Esophagus muscularis mucosa (tissue), 4 donors: ENCODE results near the gene KCNQ1. TPM values are rescaled to one million over a fixed set of nuclear protein-coding genes. Genes with fewer than 3 reads are reported as not detected.

Experiments
- DNase-seq: peaks from one replicate; pipeline ENCODE4 v3.0.0-alpha.2; 2017; ENCODE audit errors: extremely low spot score
- H3K27ac ChIP-seq, 4 donors: fragments of 200-600 bp; sonication (generic); replicated peaks in 1 of 4; 1 replicate in 3 of 4; 2 replicates in 1 of 4; pipeline ENCODE4 v1.5.1; 2016 to 2019; ENCODE audit warnings: mild to moderate bottlenecking in 1 of 4
- H3K27me3 ChIP-seq, 4 donors: fragments of 200-600 bp; sonication (generic); one replicate each; pipeline versions ENCODE4 v1.5.1 to v1.6.0; 2016 to 2019
- H3K36me3 ChIP-seq, 4 donors: fragments of 200-600 bp; sonication (generic); one replicate each; pipeline ENCODE4 v1.5.1; 2016 to 2019
- H3K4me1 ChIP-seq, 4 donors: fragments of 200-600 bp; sonication (generic); one replicate each; pipeline ENCODE4 v1.5.1; 2016 to 2019
- H3K4me3 ChIP-seq, 4 donors: fragments of 200-600 bp; sonication (generic); 1 replicate in 2 of 4; 2 replicates in 2 of 4; pipeline ENCODE4 v1.5.1; 2016 to 2019; ENCODE audit warnings: mild to moderate bottlenecking in 4 of 4, moderate library complexity in 1 of 4
- H3K9me3 ChIP-seq, 4 donors: fragments of 200-600 bp; sonication (generic); 1 replicate in 3 of 4; 2 replicates in 1 of 4; pipeline ENCODE4 v1.5.1; 2016 to 2019
- CTCF ChIP-seq, 3 experiments: fragments of 200-600 bp in 2 of 3; fragments of 450-650 bp in 1 of 3; sonication (generic) in 2 of 3; IDR thresholded peaks; one replicate each; pipeline ENCODE4 v1.5.1; 2017 to 2019; ENCODE audit warnings: antibody characterized with exemption in 3 of 3, mild to moderate bottlenecking in 2 of 3, moderate library complexity in 1 of 3
- EP300 ChIP-seq: sonication (generic); formaldehyde crosslinking; IDR thresholded peaks from one replicate; pipeline ENCODE4 v1.6.1; 2017; ENCODE audit warnings: antibody characterized with exemption
- POLR2A ChIP-seq: fragments of 450-650 bp; IDR thresholded peaks from one replicate; pipeline ENCODE4 v1.6.1; 2017; ENCODE audit warnings: antibody characterized with exemption, moderate library complexity, mild to moderate bottlenecking, low read depth
- POLR2AphosphoS5 ChIP-seq, 2 donors: sonication (generic); formaldehyde crosslinking; IDR thresholded peaks; one replicate each; pipeline ENCODE4 v1.6.1; 2017; ENCODE audit warnings: antibody characterized with exemption in 2 of 2
- WGBS: methylation state at CpG from one replicate; pipeline ENCODE4 v1.1.5; 2018; 5-methylcytosine and 5-hydroxymethylcytosine counted together
- intact Hi-C: fragments of 100-400 bp; cut with DNase I; formaldehyde crosslinking; loops from one replicate; pipeline ENCODE4 v1.15.1; 2023
- total RNA-seq, 4 donors: library from RNA; depleted of rRNA; stranded (reverse); fragments of >200 nt; gene quantifications; one replicate each; pipeline versions ENCODE4 v1.1.0 to v1.2.1, GENCODE V29; 2016

The KCNQ1 gene
- total RNA-seq, 4 donors from 2014 or later = 2.1 to 5.9 (median 4.3) TPM

- H3K36me3 ChIP-seq = no peaks in the 10 kb centered on the region
- 80% methylated on average over 18 of the region's 26 CpGs for WGBS
- intact Hi-C loops = no loop called here
- TF ChIP-seq POLR2A = no peak
- TF ChIP-seq EP300 = no peak
- TF ChIP-seq CTCF (IDR thresholded peaks at IDR 0.05) = no peak
- no peak for TF ChIP-seq POLR2AphosphoS5 (IDR thresholded peaks at IDR 0.05)
- no peak for DNase-seq
- H3K9me3 ChIP-seq = no peaks in the 10 kb centered on the region
- no peak overlapping the region for H3K27ac ChIP-seq
- peaks cover 0 to 44% (median 0%) of the 10 kb centered on the region in 4 donors for H3K27me3 ChIP-seq
- no peak overlapping the region for H3K4me3 ChIP-seq
- peaks cover 5 to 19% (median 15%) of the 10 kb centered on the region in 4 donors for H3K4me1 ChIP-seq
These were observed 21.4 kb upstream of the KCNQ1 start for GRCh38 chr11:2423157-2424025.

GRCh38 chr11:2424811-2425495, 19.9 kb upstream of the KCNQ1 start:
- intact Hi-C loops = loop anchor here (5.0 kb wide), 1 partner anchor 462 kb away; the partner anchor contains the start of gene CDKN1C
- Histone ChIP-seq H3K27ac (no peak overlapping the region), H3K4me1 (peaks cover 5 to 13% (median 11%) of the 10 kb centered on the region in 4 donors), H3K4me3 (no peak overlapping the region), H3K36me3 (no peaks in the 10 kb centered on the region), H3K9me3 (no peaks in the 10 kb centered on the region), H3K27me3 (peaks cover 0 to 44% (median 0%) of the 10 kb centered on the region in 4 donors)
- no peak for DNase-seq
- no peak for TF ChIP-seq POLR2AphosphoS5 (IDR thresholded peaks at IDR 0.05)
- TF ChIP-seq POLR2A = no peak
- TF ChIP-seq EP300 = no peak
- no peak for TF ChIP-seq CTCF (IDR thresholded peaks at IDR 0.05)
- WGBS = 94% methylated on average over 11 of the region's 28 CpGs

GRCh38 chr11:2425506-2425905, 19.3 kb upstream of the KCNQ1 start:
- Histone ChIP-seq H3K36me3 (no peaks in the 10 kb centered on the region), H3K27me3 (peaks cover 0 to 44% (median 0%) of the 10 kb centered on the region in 4 donors), H3K27ac (no peak overlapping the region), H3K9me3 (no peaks in the 10 kb centered on the region), H3K4me3 (no peak overlapping the region), H3K4me1 (peaks cover 2 to 7% (median 6%) of the 10 kb centered on the region in 4 donors)
- DNase-seq = no peak
- intact Hi-C loops = loop anchor here (5.0 kb wide), 1 partner anchor 462 kb away; the partner anchor contains the start of gene CDKN1C
- TF ChIP-seq CTCF (IDR thresholded peaks at IDR 0.05) = no peak
- TF ChIP-seq EP300 = no peak
- TF ChIP-seq POLR2A = no peak
- 76% methylated on average over 8 of the region's 8 CpGs for WGBS

GRCh38 chr11:2426221-2426620, 18.6 kb upstream of the KCNQ1 start:
- Histone ChIP-seq H3K27ac (no peak overlapping the region), H3K27me3 (peaks cover 0 to 39% (median 0%) of the 10 kb centered on the region in 4 donors), H3K4me3 (no peak overlapping the region), H3K36me3 (no peaks in the 10 kb centered on the region), H3K4me1 (no peaks in the 10 kb centered on the region), H3K9me3 (no peaks in the 10 kb centered on the region)
- WGBS = 85% methylated on average over 9 of the region's 13 CpGs
- TF ChIP-seq CTCF (IDR thresholded peaks at IDR 0.05) = no peak
- TF ChIP-seq POLR2AphosphoS5 (IDR thresholded peaks at IDR 0.05) = no peak
- no peak for TF ChIP-seq EP300
- TF ChIP-seq POLR2A = no peak
- no peak for DNase-seq
- intact Hi-C loops = loop anchor here (5.0 kb wide), 1 partner anchor 461 kb away; the partner anchor contains the start of gene CDKN1C
